ENCODE measurements around the gene SMNDC1.
"Not testable (repeated sequence)": the region's sequence is repeated elsewhere in the genome, so short reads cannot be mapped to it uniquely, and the experiment has no call there.

The SMNDC1 gene

GRCh38 chr10:110263164-110263563 lies 41.6 kb downstream of the SMNDC1 start:
- H3K4me3 ChIP-seq: no peak overlapping the region
- H3K27ac ChIP-seq: no peak overlapping the region

GRCh38 chr10:110260746-110261477 lies 43.8 kb downstream of the SMNDC1 start:
- no peak overlapping the region for H3K4me3 ChIP-seq
- no peak overlapping the region for H3K27ac ChIP-seq

GRCh38 chr10:110259317-110259716 lies 45.4 kb downstream of the SMNDC1 start:
- no peak overlapping the region for H3K4me3 ChIP-seq
- H3K27ac ChIP-seq: no peak overlapping the region

GRCh38 chr10:110258542-110258941 lies 46.2 kb downstream of the SMNDC1 start:
- Histone ChIP-seq H3K27ac (no peak overlapping the region), H3K4me3 (no peak overlapping the region)

- Histone ChIP-seq H3K27ac (no peak overlapping the region), H3K4me3 (no peak overlapping the region)
Measured at GRCh38 chr10:110254467-110254866, 50.3 kb downstream of the SMNDC1 start.

- no peak overlapping the region for H3K4me3 ChIP-seq
- H3K27ac ChIP-seq: no peak overlapping the region
Measured at GRCh38 chr10:110252151-110252550, 52.6 kb downstream of the SMNDC1 start.

GRCh38 chr10:110251392-110251791 lies 53.3 kb downstream of the SMNDC1 start:
- H3K27ac ChIP-seq, H3K4me3 ChIP-seq: not testable (repeated sequence)

- H3K4me3 ChIP-seq, H3K27ac ChIP-seq: not testable (repeated sequence)
Measured at GRCh38 chr10:110249489-110249888, 55.2 kb downstream of the SMNDC1 start.

- not testable (repeated sequence) for H3K27ac ChIP-seq
Measured at GRCh38 chr10:110247833-110248232, 56.9 kb downstream of the SMNDC1 start.

GRCh38 chr10:110244550-110244949 lies 60.2 kb downstream of the SMNDC1 start:
- Histone ChIP-seq H3K27ac (no peak overlapping the region), H3K4me3 (no peak overlapping the region)

More at GRCh38 chr10:110247833-110248232, 56.9 kb downstream of the SMNDC1 start:
- H3K4me3 ChIP-seq: not testable (repeated sequence)

GRCh38 chr10:110242511-110242910 lies 62.2 kb downstream of the SMNDC1 start:
- Histone ChIP-seq H3K4me3 (no peak overlapping the region), H3K27ac (no peak overlapping the region)

GRCh38 chr10:110241841-110242240 lies 62.9 kb downstream of the SMNDC1 start:
- Histone ChIP-seq H3K27ac (no peak overlapping the region), H3K4me3 (no peak overlapping the region)

- Histone ChIP-seq H3K4me3 (no peak overlapping the region), H3K27ac (no peak overlapping the region)
Measured at GRCh38 chr10:110241407-110241806, 63.3 kb downstream of the SMNDC1 start.
